Measurements from ENCODE around the gene LDAF1. TPM values are rescaled to one million over a fixed set of nuclear protein-coding genes. Genes with fewer than 3 reads are reported as not detected.

LDAF1 gene
- total and polyA plus RNA-seq, 2 of the 8 experiments (the other 6 are each of a cell fraction or from before 2014, with no cell fraction given) = 32.4 to 34.2 TPM

DNA sequence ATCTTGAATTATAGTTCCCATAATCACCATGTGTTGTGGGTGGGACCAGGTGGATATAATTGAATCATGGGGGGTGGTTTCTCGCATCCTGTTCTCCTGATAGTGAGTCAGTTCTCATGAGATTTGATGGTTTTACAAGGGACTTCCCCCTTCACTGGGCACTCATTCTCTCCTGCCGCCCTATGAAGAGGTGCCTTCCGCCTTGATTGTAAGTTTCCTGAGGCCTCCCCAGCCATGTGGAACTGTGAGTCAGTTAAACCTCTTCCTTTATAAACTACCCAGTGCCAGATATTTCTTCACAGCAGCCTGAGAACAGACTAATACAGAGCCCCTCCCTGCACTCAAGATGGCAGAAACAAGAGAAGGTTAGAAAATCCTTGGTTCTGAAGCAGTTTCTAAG lies 26.4 kb downstream of the LDAF1 start:
- H3K27me3 ChIP-seq (replicated peaks in 1 of 4; ENCODE audit: control insufficient read depth in 3 of 4, extremely low read depth in 1 of 4, insufficient read depth in 3 of 4, low read length in 3 of 4) = peaks cover 0 to 2% (median 0%) of the 10 kb centered on the region in 4 experiments; a peak in 2 of 7 replicates
- H2AK5ac ChIP-seq (ENCODE audit: low read depth, low read length) = no peak overlapping the region
- no peaks in the 10 kb centered on the region for H4K20me1 ChIP-seq (replicated peaks in 1 of 2; ENCODE audit: control insufficient read depth in 1 of 2, insufficient read depth in 2 of 2, low read length in 2 of 2)
- no peak overlapping the region for H3K14ac ChIP-seq (ENCODE audit: insufficient read length)
- H2BK5ac ChIP-seq (ENCODE audit: low read depth, low read length) = no peak overlapping the region
- peaks cover 10% of the 10 kb centered on the region in 2 experiments for H3K9me3 ChIP-seq (ENCODE audit: insufficient read depth in 2 of 2, low read depth in 1 of 2, low read length in 1 of 2)
- no peaks in the 10 kb centered on the region for H3K79me2 ChIP-seq (ENCODE audit: control insufficient read depth in 1 of 2, insufficient read depth in 2 of 2, low read length in 2 of 2)
- no peak overlapping the region for H4K91ac ChIP-seq (replicated peaks; ENCODE audit: insufficient read length, low read length)
- POLR2A ChIA-PET (ENCODE audit: partially characterized antibody) = interaction anchor here (0.8 kb wide), 1 partner anchor 26 kb away, joined by 3 read pairs; the partner anchor contains the start of gene LDAF1
- H3K18ac ChIP-seq (ENCODE audit: extremely low read depth, low read length) = no peak overlapping the region
- no peak overlapping the region for H2BK20ac ChIP-seq (ENCODE audit: low read length)
- no peak overlapping the region for H3K56ac ChIP-seq (replicated peaks; ENCODE audit: insufficient read length, low read depth, low read length)
- no peak overlapping the region for H3K23ac ChIP-seq (ENCODE audit: insufficient read length)
- H3K9ac ChIP-seq (replicated peaks in 1 of 4; ENCODE audit: extremely low read depth in 1 of 4, low read depth in 3 of 4, low read length in 3 of 4) = no peak overlapping the region
- H2BK12ac ChIP-seq (ENCODE audit: low read depth, low read length) = no peak overlapping the region
- no peak overlapping the region for H4K5ac ChIP-seq (ENCODE audit: insufficient read length, low read depth, low read length)
- H3K27ac ChIP-seq (ENCODE audit: low read depth, low read length) = no peak overlapping the region
- no peak overlapping the region for H3K4me2 ChIP-seq (ENCODE audit: insufficient read depth in 1 of 2, low read depth in 2 of 2, low read length in 2 of 2)
- no peak overlapping the region for H3K4ac ChIP-seq (replicated peaks; ENCODE audit: insufficient read length, low read depth, low read length)
- no peaks in the 10 kb centered on the region for H3K79me1 ChIP-seq (ENCODE audit: low read depth, low read length)
- no peak overlapping the region for H2BK120ac ChIP-seq (replicated peaks; ENCODE audit: low read depth, low read length)
- H3K4me3 ChIP-seq (ENCODE audit: extremely low read depth in 1 of 4, insufficient read depth in 2 of 4, low read depth in 3 of 4, low read length in 4 of 4) = no peak overlapping the region
- no peaks in the 10 kb centered on the region for H3K23me2 ChIP-seq (ENCODE audit: low read depth, low read length)
- no peaks in the 10 kb centered on the region for H3K4me1 ChIP-seq (replicated peaks in 1 of 4; ENCODE audit: control insufficient read depth in 3 of 4, insufficient read depth in 4 of 4, low read length in 3 of 4)
- DNase-seq (ENCODE audit: low read depth in 1 of 2, low spot score in 2 of 2) (no peak), FAIRE-seq (no peak)
- TF ChIP-seq SP2 (IDR thresholded peaks at IDR 0.05; ENCODE audit: low read length) (no peak), SAP30 (IDR thresholded peaks at IDR 0.05; ENCODE audit: insufficient read depth, insufficient replicate concordance, low read length) (no peak), KDM1A (IDR thresholded peaks at IDR 0.05; ENCODE audit: borderline replicate concordance, low read length) (no peak)
- H4K8ac ChIP-seq (ENCODE audit: extremely low read depth, insufficient read depth, low read length) = no peak overlapping the region
- WGBS, 2 experiments (ENCODE audit: extremely low coverage in 1 of 2, insufficient coverage in 1 of 2, insufficient read length in 1 of 2, insufficient replicate concordance in 2 of 2, low coverage in 1 of 2, low lambda C conversion rate in 2 of 2, missing lambda C conversion rate in 1 of 2) = 88% methylated on average over 3 of the region's 3 CpGs; no CpG with 5 or more reads in 1 of the 2 experiments
- H2BK15ac ChIP-seq (ENCODE audit: low read length) = no peak overlapping the region
- CTCF ChIA-PET (ENCODE audit: partially characterized antibody) = interaction anchor here (1.0 to 5.1 kb wide), 4 partner anchors 29 to 116 kb away, joined by 3 to 20 read pairs (median 14); partner anchors contain the start of gene CRYM
- peaks cover 5 to 28% (median 22%) of the 10 kb centered on the region in 4 experiments for H3K36me3 ChIP-seq (ENCODE audit: control insufficient read depth in 2 of 4, insufficient read depth in 4 of 4, low read length in 3 of 4)
- H2AFZ ChIP-seq (ENCODE audit: low read length) = no peak overlapping the region

Data from H1 (cell line).